ENCODE measurements around the gene CDH4.

- TF ChIP-seq POLR2A (IDR thresholded peaks at IDR 0.05) (no peak), CTCF (IDR thresholded peaks at IDR 0.05) (no peak), POLR2AphosphoS5 (IDR thresholded peaks at IDR 0.05) (no peak)
Measured at GRCh38 chr20:61450549-61450948, 198.5 kb downstream of the CDH4 start.

Data from sigmoid colon (tissue), 4 donors.